H1 (cell line): ENCODE data around the gene CORT. TPM values are rescaled to one million over a fixed set of nuclear protein-coding genes. Genes with fewer than 3 reads are reported as not detected.

ENCODE experiments used
- FOSL1 ChIP-seq: IDR thresholded peaks from 2 replicates; pipeline ENCODE4 v1.6.1; 2011; ENCODE audit warnings: mild to moderate bottlenecking, low read depth, low read length, moderate library complexity; ENCODE audit not compliant: insufficient read depth
- RNF2 ChIP-seq: fragments of 200-900, 300-1000 bp; sonication (generic); IDR thresholded peaks from 2 replicates; pipeline ENCODE4 v1.7.1; 2016; ENCODE audit warnings: borderline replicate concordance, low read depth, mild to moderate bottlenecking, antibody characterized with exemption, low read length; ENCODE audit not compliant: poor library complexity, severe bottlenecking; ENCODE audit errors: missing control alignments
- SIN3A ChIP-seq, 2 experiments: IDR thresholded peaks in 1 of 2; conservative IDR thresholded peaks in 1 of 2; 2 replicates each; pipeline ENCODE4 v1.6.1; 2011 to 2012; ENCODE audit warnings: low read length in 2 of 2, improper control_type of control experiment in 1 of 2, low read depth in 1 of 2, mild to moderate bottlenecking in 1 of 2
- USF2 ChIP-seq: IDR thresholded peaks from 2 replicates; pipeline ENCODE4 v1.6.1; 2011; ENCODE audit warnings: low read length, improper control_type of control experiment
- polyA plus RNA-seq, 7 experiments: library from polyadenylated mRNA; depleted of rRNA in 3 of 7; stranded (reverse) in 5 of 7; unstranded in 2 of 7; fragments of >200 nt in 5 of 7; fragments of 200-250 nt in 2 of 7; gene quantifications; 1 replicate in 5 of 7; 2 replicates in 1 of 7; 4 replicates in 1 of 7; pipeline versions ENCODE4 v1.2.1 to v1.2.3, GENCODE V29; 2011 to 2013; ENCODE audit warnings: missing spikeins in 2 of 7, mixed read lengths in 2 of 7
- total RNA-seq: library from RNA; stranded (reverse); fragmentation: NEBNext Ultra II Directional; extraction: Animal tissue kit (Norgen Biotek cat#: 25700); gene quantifications from 2 replicates; pipeline ENCODE4 v1.2.1, GENCODE V29; 2021

The CORT gene
- total and polyA plus RNA-seq, 2 of the 8 experiments (the other 6 are each of a cell fraction or from before 2014, with no cell fraction given): 0.15 to 0.30 TPM

GRCh38 chr1:10495952-10496351 is 46.1 kb downstream of the CORT start (continued):
- TF ChIP-seq USF2 (no peak), RNF2 (no peak), FOSL1 (no peak), SIN3A (conservative IDR thresholded peaks at IDR 0.05 in 1 of 2, IDR thresholded peaks at IDR 0.05 in 1 of 2; ENCODE audit: low read depth in 1 of 2, low read length in 2 of 2) (no peak)
